MCF 10A (cell line): Measurements from ENCODE around the gene EMILIN2. TPM values are rescaled to one million over a fixed set of nuclear protein-coding genes. Genes with fewer than 3 reads are reported as not detected.

ENCODE experiments used
- BruUV-seq: library from RNA; stranded (reverse); fragments of 400-500 nt; replicated peaks from 2 replicates; lab custom pipeline; 2021; lab: Mats Ljungman, UMichigan
- CTCF ChIA-PET: fragments of 300-600 bp; sonication (Branson Sonifier 250); formaldehyde crosslinking; extraction: SDS; loops from one replicate; lab custom pipeline; 2021; ENCODE audit warnings: antibody characterized with exemption, inconsistent platforms; lab: Yijun Ruan, JAX
- POLR2A ChIA-PET: fragments of 300-600, 350-650 bp; sonication (Branson Sonifier 250); formaldehyde crosslinking; extraction: SDS; loops from one replicate; lab custom pipeline; 2020; ENCODE audit warnings: antibody characterized with exemption, inconsistent platforms; lab: Yijun Ruan, JAX
- DNase-seq: peaks from one replicate; pipeline ENCODE4 v3.0.0-alpha.2; 2018; ENCODE audit not compliant: unreplicated experiment
- H3K27ac Mint-ChIP-seq: one replicate; pipeline ENCODE4 v1.8.0; 2022; ENCODE audit warnings: mild to moderate bottlenecking, low read depth, mixed read lengths; ENCODE audit not compliant: unreplicated experiment
- H3K27me3 Mint-ChIP-seq: one replicate; pipeline ENCODE4 v1.8.0; 2022; ENCODE audit warnings: mixed read lengths; ENCODE audit not compliant: insufficient read depth, unreplicated experiment
- H3K36me3 Mint-ChIP-seq: one replicate; pipeline ENCODE4 v1.8.0; 2022; ENCODE audit warnings: mild to moderate bottlenecking, moderate library complexity, mixed read lengths; ENCODE audit not compliant: insufficient read depth, unreplicated experiment
- H3K4me1 Mint-ChIP-seq: one replicate; pipeline ENCODE4 v1.8.0; 2022; ENCODE audit warnings: mixed read lengths; ENCODE audit not compliant: insufficient read depth, unreplicated experiment
- H3K4me3 Mint-ChIP-seq: one replicate; pipeline ENCODE4 v1.8.0; 2022; ENCODE audit warnings: mild to moderate bottlenecking, moderate library complexity, mixed read lengths; ENCODE audit not compliant: unreplicated experiment
- H3K9me3 Mint-ChIP-seq: one replicate; pipeline ENCODE4 v1.8.0; 2022; ENCODE audit warnings: mixed read lengths; ENCODE audit not compliant: unreplicated experiment
- intact Hi-C: fragments of 100-400 bp; cut with micrococcal nuclease; formaldehyde crosslinking; loops from 2 replicates; pipeline ENCODE4 v1.14.1; 2022
- total RNA-seq: library from RNA; stranded (reverse); gene quantifications from 2 replicates; pipeline ENCODE4 v1.2.3, GENCODE V29; 2022
- TF ChIP-seq, protein P1 (sequence below): fragments of 200-600 bp; IDR thresholded peaks from one replicate; pipeline ENCODE4 v1.8.0; 2022; ENCODE audit warnings: antibody characterized with exemption, mild to moderate bottlenecking; ENCODE audit not compliant: unreplicated experiment

The EMILIN2 gene
- total RNA-seq, 1 experiment from 2014 or later: not detected

GRCh38 chr18:2878656-2879330 is 32.0 kb downstream of the EMILIN2 start:
- POLR2A ChIA-PET: no interaction called here
- H3K9me3 Mint-ChIP-seq: no peaks in the 10 kb centered on the region
- no peak for DNase-seq
- intact Hi-C loops: no loop called here
- no peak overlapping the region for H3K4me3 Mint-ChIP-seq
- BruUV-seq: no TSS peak
- no peaks in the 10 kb centered on the region for H3K36me3 Mint-ChIP-seq
- H3K27ac Mint-ChIP-seq: no peak overlapping the region
- TF ChIP-seq, protein P1, sequence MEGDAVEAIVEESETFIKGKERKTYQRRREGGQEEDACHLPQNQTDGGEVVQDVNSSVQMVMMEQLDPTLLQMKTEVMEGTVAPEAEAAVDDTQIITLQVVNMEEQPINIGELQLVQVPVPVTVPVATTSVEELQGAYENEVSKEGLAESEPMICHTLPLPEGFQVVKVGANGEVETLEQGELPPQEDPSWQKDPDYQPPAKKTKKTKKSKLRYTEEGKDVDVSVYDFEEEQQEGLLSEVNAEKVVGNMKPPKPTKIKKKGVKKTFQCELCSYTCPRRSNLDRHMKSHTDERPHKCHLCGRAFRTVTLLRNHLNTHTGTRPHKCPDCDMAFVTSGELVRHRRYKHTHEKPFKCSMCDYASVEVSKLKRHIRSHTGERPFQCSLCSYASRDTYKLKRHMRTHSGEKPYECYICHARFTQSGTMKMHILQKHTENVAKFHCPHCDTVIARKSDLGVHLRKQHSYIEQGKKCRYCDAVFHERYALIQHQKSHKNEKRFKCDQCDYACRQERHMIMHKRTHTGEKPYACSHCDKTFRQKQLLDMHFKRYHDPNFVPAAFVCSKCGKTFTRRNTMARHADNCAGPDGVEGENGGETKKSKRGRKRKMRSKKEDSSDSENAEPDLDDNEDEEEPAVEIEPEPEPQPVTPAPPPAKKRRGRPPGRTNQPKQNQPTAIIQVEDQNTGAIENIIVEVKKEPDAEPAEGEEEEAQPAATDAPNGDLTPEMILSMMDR: no peak
- CTCF ChIA-PET: interaction anchor here (0.7 kb wide), 1 partner anchor 1654 kb away, joined by 3 read pairs; no protein-coding TSS in a partner anchor
- no peaks in the 10 kb centered on the region for H3K4me1 Mint-ChIP-seq
- H3K27me3 Mint-ChIP-seq: peaks cover 21% of the 10 kb centered on the region

DNA sequence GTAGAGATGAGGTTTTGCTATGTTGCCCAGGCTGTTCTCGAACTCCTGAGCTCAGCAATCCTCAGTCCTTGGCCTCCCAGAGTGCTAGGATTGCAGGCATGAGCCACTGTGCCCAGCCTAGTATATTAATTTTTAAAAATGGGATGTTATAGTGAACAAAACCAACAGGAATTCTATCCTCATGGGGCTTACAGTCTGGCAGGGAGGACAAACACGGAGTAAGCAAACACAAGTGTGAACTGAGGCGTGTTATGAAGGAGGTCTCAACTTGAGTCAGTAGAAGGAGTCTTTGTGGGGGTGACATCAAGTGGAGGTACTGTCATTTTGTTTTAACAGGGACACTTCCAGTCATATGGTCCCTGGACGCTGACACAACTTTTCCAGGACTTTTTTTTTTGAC is 33.1 kb downstream of the EMILIN2 start:
- intact Hi-C loops: no loop called here
- no peak for DNase-seq
- POLR2A ChIA-PET: no interaction called here
- H3K36me3 Mint-ChIP-seq: no peaks in the 10 kb centered on the region
- BruUV-seq: no TSS peak
- H3K27ac Mint-ChIP-seq: no peak overlapping the region
- TF ChIP-seq, protein P1: no peak
- CTCF ChIA-PET: no interaction called here
- no peaks in the 10 kb centered on the region for H3K4me1 Mint-ChIP-seq
- no peaks in the 10 kb centered on the region for H3K9me3 Mint-ChIP-seq
- peaks cover 21% of the 10 kb centered on the region for H3K27me3 Mint-ChIP-seq
- H3K4me3 Mint-ChIP-seq: no peak overlapping the region

GRCh38 chr18:2880473-2880872 is 33.7 kb downstream of the EMILIN2 start:
- Mint-ChIP-seq H3K9me3 (no peaks in the 10 kb centered on the region), H3K4me3 (no peak overlapping the region), H3K36me3 (no peaks in the 10 kb centered on the region), H3K4me1 (no peaks in the 10 kb centered on the region), H3K27me3 (peaks cover 21% of the 10 kb centered on the region), H3K27ac (no peak overlapping the region)
- intact Hi-C loops: no loop called here
- ChIA-PET CTCF (interaction anchor here (0.6 kb wide), 1 partner anchor 51 kb away, joined by 3 read pairs; no protein-coding TSS in a partner anchor), POLR2A (no interaction called here)
- TF ChIP-seq, protein P1: no peak
- BruUV-seq: no TSS peak
- DNase-seq: no peak

GRCh38 chr18:2881088-2881839 is 34.5 kb downstream of the EMILIN2 start:
- Mint-ChIP-seq H3K4me1 (no peaks in the 10 kb centered on the region), H3K4me3 (no peak overlapping the region), H3K27me3 (peaks cover 25% of the 10 kb centered on the region), H3K36me3 (no peaks in the 10 kb centered on the region), H3K9me3 (peaks cover under 1% of the 10 kb centered on the region), H3K27ac (no peak overlapping the region)
- BruUV-seq: no TSS peak
- CTCF ChIA-PET: interaction anchor here (0.6 kb wide), 1 partner anchor 51 kb away, joined by 3 read pairs; no protein-coding TSS in a partner anchor
- intact Hi-C loops: no loop called here
- TF ChIP-seq, protein P1: no peak
- no peak for DNase-seq
- POLR2A ChIA-PET: no interaction called here
